MM.1S (cell line): Measurements from ENCODE around the gene SSU72.
A peak's percentile ranks its signal among the peaks of the same experiment; 100 is the strongest.

Source experiments
- DNase-seq: peaks from one replicate; pipeline ENCODE4 v3.0.0-alpha.2; 2015
- H2AFZ ChIP-seq: fragments of 300-600 bp; sonication (generic); 2 replicates; pipeline ENCODE4 v1.6.0; 2016; ENCODE audit warnings: antibody characterized with exemption, low read length
- H3F3A ChIP-seq: fragments of 300-600 bp; sonication (generic); 2 replicates; pipeline ENCODE4 v1.6.1; 2016; ENCODE audit warnings: mild to moderate bottlenecking, antibody characterized with exemption, low read length, moderate library complexity, mixed read lengths; ENCODE audit not compliant: insufficient read depth
- H3K27ac ChIP-seq: fragments of 300-600 bp; sonication (generic); 2 replicates; pipeline ENCODE4 v1.5.1; 2016; ENCODE audit warnings: mild to moderate bottlenecking, low read length
- H3K27me3 ChIP-seq: fragments of 300-600 bp; sonication (generic); replicated peaks from 2 replicates; pipeline ENCODE4 v1.6.0; 2016; ENCODE audit warnings: low read length; ENCODE audit not compliant: insufficient read depth
- H3K36me3 ChIP-seq: fragments of 300-600 bp; sonication (generic); replicated peaks from 2 replicates; pipeline ENCODE4 v1.6.1; 2016; ENCODE audit warnings: mild to moderate bottlenecking, low read length, mixed read lengths; ENCODE audit not compliant: insufficient read depth
- H3K4me1 ChIP-seq: fragments of 300-600 bp; sonication (generic); 2 replicates; pipeline ENCODE4 v1.6.1; 2016; ENCODE audit warnings: low read length, mixed read lengths
- H3K4me2 ChIP-seq: fragments of 300-600 bp; sonication (generic); 2 replicates; pipeline ENCODE4 v1.6.0; 2016; ENCODE audit warnings: low read depth, low read length
- H3K4me3 ChIP-seq: fragments of 300-600 bp; sonication (generic); 2 replicates; pipeline ENCODE4 v1.5.1; 2016; ENCODE audit warnings: low read length, mixed read lengths
- H3K79me2 ChIP-seq: fragments of 300-600 bp; sonication (generic); 2 replicates; pipeline ENCODE4 v1.6.1; 2016; ENCODE audit warnings: mixed run types, low read length, mixed read lengths
- H3K9ac ChIP-seq: fragments of 300-600 bp; sonication (generic); 2 replicates; pipeline ENCODE4 v1.6.1; 2016; ENCODE audit warnings: low read length, mixed read lengths
- H3K9me2 ChIP-seq: fragments of 300-600 bp; sonication (generic); replicated peaks from 2 replicates; pipeline ENCODE4 v1.6.1; 2016; ENCODE audit warnings: mild to moderate bottlenecking, low read length, mixed read lengths; ENCODE audit not compliant: insufficient read depth
- H3K9me3 ChIP-seq: fragments of 300-600 bp; sonication (generic); replicated peaks from 2 replicates; pipeline ENCODE4 v1.6.1; 2016; ENCODE audit warnings: mild to moderate bottlenecking, low read length, mixed read lengths; ENCODE audit not compliant: insufficient read depth
- H4K20me1 ChIP-seq: fragments of 300-600 bp; sonication (generic); 2 replicates; pipeline ENCODE4 v1.6.1; 2016; ENCODE audit warnings: mild to moderate bottlenecking, low read length, moderate library complexity, mixed read lengths; ENCODE audit not compliant: insufficient read depth
- EZH2 ChIP-seq: fragments of 300-600 bp; sonication (generic); optimal IDR thresholded peaks from 2 replicates; pipeline ENCODE3; 2017; ENCODE audit warnings: low read depth, mild to moderate bottlenecking, antibody characterized with exemption, low read length, mixed read lengths
- EZH2phosphoT487 ChIP-seq: fragments of 300-600 bp; sonication (generic); IDR thresholded peaks from 2 replicates; pipeline ENCODE4 v1.6.1; 2018; ENCODE audit warnings: antibody characterized with exemption, low read length
- TF ChIP-seq, protein P1 (sequence below): fragments of 300-600 bp; sonication (generic); IDR thresholded peaks from 2 replicates; pipeline ENCODE4 v1.5.1; 2016; ENCODE audit warnings: antibody characterized with exemption, low read length, mixed read lengths

Gene SSU72

DNA sequence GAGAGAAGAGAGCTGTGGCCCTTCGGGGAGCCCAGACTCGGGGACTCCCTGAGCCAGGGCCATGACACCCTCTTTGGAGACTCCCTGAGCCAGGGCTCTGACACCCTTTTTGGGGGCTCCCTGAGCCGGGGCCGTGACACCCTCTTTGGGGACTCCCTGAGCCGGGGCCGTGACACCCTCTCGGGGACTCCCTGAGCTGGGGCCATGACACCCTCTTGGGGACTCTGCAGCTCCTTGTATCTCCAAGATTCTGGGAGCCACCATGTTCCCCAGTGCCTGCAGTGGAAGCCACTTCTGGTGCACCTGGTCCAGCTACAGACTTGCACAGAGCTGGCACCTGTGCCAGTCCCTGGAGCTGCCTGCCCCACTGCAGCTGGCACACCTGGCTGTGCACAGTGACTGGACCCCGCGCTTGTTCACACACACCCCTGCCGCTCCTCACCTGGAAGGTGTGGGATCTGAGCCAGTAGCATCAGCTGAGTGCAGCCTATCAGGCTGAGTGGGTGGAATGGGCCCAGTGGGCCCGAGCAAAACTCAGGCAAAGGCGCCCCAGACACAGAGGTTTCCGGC, 3.8 kb upstream of the SSU72 start:
- Histone ChIP-seq H3K4me2 (no peak overlapping the region), H2AFZ (no peak overlapping the region), H3K27me3 (peaks cover 58% of the 10 kb centered on the region), H3K9me2 (no peaks in the 10 kb centered on the region), H3K9me3 (no peaks in the 10 kb centered on the region), H3K4me1 (0 out of 2 replicates have a peak, but pooled peaks cover 1% of the 10 kb centered on the region), H3K4me3 (no peak overlapping the region), H3K27ac (no peak overlapping the region), H3F3A (peaks cover 3% of the 10 kb centered on the region; the same call in 1 of the 2 replicates), H4K20me1 (no peaks in the 10 kb centered on the region), H3K9ac (no peak overlapping the region), H3K36me3 (no peaks in the 10 kb centered on the region), H3K79me2 (peaks cover 16% of the 10 kb centered on the region)
- no peak for DNase-seq
- TF ChIP-seq, protein P1, sequence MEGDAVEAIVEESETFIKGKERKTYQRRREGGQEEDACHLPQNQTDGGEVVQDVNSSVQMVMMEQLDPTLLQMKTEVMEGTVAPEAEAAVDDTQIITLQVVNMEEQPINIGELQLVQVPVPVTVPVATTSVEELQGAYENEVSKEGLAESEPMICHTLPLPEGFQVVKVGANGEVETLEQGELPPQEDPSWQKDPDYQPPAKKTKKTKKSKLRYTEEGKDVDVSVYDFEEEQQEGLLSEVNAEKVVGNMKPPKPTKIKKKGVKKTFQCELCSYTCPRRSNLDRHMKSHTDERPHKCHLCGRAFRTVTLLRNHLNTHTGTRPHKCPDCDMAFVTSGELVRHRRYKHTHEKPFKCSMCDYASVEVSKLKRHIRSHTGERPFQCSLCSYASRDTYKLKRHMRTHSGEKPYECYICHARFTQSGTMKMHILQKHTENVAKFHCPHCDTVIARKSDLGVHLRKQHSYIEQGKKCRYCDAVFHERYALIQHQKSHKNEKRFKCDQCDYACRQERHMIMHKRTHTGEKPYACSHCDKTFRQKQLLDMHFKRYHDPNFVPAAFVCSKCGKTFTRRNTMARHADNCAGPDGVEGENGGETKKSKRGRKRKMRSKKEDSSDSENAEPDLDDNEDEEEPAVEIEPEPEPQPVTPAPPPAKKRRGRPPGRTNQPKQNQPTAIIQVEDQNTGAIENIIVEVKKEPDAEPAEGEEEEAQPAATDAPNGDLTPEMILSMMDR, result no peak
- no peak for TF ChIP-seq EZH2

DNA sequence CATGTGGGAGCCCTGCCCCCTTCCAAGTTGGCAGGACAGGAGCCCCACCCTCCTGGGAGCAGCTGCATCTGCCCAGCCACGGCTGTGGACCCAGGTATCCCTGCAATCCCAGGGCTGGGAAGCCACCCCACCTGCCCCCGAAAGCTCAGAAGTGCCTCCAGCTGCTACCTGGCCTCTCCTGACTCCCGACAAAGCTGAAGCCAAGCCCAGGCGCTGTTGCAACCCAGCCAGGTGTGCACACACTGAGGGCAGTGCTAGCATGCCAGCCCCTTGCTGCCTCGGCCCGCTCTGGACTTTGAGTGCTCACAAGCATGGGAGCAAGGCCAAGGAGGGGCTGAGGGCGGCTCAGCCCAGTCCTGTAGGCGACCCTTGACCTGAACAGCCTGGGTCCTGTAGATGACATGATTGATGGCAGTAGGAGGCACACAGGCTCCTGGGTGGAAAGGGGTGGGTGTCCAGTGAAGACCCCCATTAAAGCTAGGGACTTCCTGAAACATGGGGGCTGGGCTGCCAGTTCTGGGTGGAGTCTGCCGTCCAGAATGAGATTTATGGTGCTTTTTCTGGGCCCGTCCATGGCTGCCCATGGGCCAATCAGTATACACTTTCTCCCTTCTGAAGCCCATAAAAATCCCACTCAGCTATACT, 2.8 kb upstream of the SSU72 start:
- Histone ChIP-seq H3K4me2 (no peak overlapping the region), H3K27ac (no peak overlapping the region), H3K36me3 (no peaks in the 10 kb centered on the region), H4K20me1 (no peaks in the 10 kb centered on the region), H3K27me3 (peaks cover 49% of the 10 kb centered on the region), H3F3A (peaks cover 3% of the 10 kb centered on the region; the same call in 1 of the 2 replicates), H3K9me3 (no peaks in the 10 kb centered on the region), H3K4me1 (0 out of 2 replicates have a peak, but pooled peaks cover 3% of the 10 kb centered on the region), H3K9me2 (no peaks in the 10 kb centered on the region), H2AFZ (no peak overlapping the region), H3K79me2 (peaks cover 26% of the 10 kb centered on the region), H3K9ac (no peak overlapping the region), H3K4me3 (no peak overlapping the region)
- TF ChIP-seq EZH2 (no peak), EZH2phosphoT487 (no peak)
- TF ChIP-seq, protein P1, result no peak
- DNase-seq, result no peak

DNA sequence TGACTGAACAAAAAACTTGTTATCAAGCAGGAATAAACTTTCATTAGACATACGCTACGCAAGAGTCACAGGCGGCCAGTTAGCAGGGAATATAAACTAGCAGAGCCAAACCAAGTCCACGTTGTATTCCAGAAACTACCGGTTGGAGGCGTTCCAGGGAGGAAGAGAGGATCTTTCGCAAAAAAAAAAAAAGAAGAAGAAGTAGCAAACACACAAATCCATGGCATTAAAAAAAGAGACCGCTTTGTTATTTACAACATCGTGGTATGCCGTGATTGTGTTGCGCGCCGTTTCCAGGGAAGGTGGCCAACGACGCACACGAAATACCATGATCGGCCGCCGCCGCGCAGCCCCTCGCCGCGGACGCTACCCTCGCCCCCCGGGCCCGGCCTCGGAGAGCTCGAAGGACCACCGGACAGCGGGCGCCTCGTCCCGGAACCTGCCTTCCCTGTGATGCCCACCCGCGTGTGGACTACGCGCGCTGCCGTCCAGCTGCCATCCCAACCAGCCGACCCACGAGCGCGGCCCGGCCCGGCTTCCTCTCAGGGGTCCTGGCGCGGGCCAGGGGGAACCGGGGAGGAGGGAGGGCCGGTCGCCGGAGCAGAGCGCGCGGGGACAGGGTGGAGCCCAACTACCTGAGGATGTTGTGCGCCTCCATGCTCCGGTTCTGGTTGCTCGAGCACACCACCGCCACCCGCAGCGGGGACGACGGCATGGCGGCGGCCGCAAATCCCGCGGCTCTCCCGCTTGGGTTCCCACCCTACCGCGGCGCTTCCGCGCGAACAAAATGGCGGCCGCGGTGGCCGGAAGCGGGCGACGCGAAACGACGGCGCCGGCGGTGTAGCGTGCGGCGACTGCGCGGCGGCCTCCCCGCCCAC, 581 bp downstream of the SSU72 start:
- Histone ChIP-seq H3K27ac (peak overlapping the region; percentile 67), H3K36me3 (no peaks in the 10 kb centered on the region), H3K27me3 (peaks cover 25% of the 10 kb centered on the region), H2AFZ (peak overlapping the region; percentile 74), H3K4me3 (peak overlapping the region; percentile 100), H4K20me1 (no peaks in the 10 kb centered on the region), H3K9me3 (no peaks in the 10 kb centered on the region), H3K4me2 (peak overlapping the region; percentile 64), H3K9ac (peak overlapping the region; percentile 99), H3K4me1 (0 out of 2 replicates have a peak, but pooled peaks cover 3% of the 10 kb centered on the region), H3K79me2 (peaks cover 60% of the 10 kb centered on the region), H3F3A (peaks cover 3% of the 10 kb centered on the region; the same call in 1 of the 2 replicates), H3K9me2 (no peaks in the 10 kb centered on the region)
- TF ChIP-seq EZH2phosphoT487, result no peak
- TF ChIP-seq, protein P1, result peak; percentile 13; the same call in 1 of the 2 replicates
- no peak for TF ChIP-seq EZH2
- DNase-seq, result peak; percentile 20
